Urinary bladder (tissue), 4 donors: Measurements from ENCODE around the gene TAF1B. TPM values are rescaled to one million over a fixed set of nuclear protein-coding genes. Genes with fewer than 3 reads are reported as not detected.

Source experiments
- DNase-seq: peaks from one replicate; pipeline ENCODE4 v3.0.0-alpha.2; 2015; ENCODE audit errors: extremely low spot score
- H3K27ac ChIP-seq: one replicate; pipeline ENCODE4 v1.5.1; 2013; ENCODE audit warnings: low read depth, mild to moderate bottlenecking, moderate library complexity
- H3K36me3 ChIP-seq: one replicate; pipeline ENCODE4 v1.6.1; 2013; ENCODE audit warnings: mild to moderate bottlenecking, moderate library complexity; ENCODE audit not compliant: insufficient read depth
- H3K4me1 ChIP-seq: one replicate; pipeline ENCODE4 v1.6.1; 2013; ENCODE audit warnings: mild to moderate bottlenecking, moderate library complexity; ENCODE audit not compliant: insufficient read depth
- H3K4me3 ChIP-seq: one replicate; pipeline ENCODE4 v1.5.1; 2013; ENCODE audit warnings: low read depth, low read length
- WGBS: extraction: QIAGEN DNeasy Blood & Tissue Kit; methylation state at CpG from one replicate; pipeline ENCODE4 v1.1.7; 2013; 5-methylcytosine and 5-hydroxymethylcytosine counted together
- polyA plus RNA-seq: library from polyadenylated mRNA; stranded (reverse); fragments of 200-250 nt; gene quantifications from one replicate; pipeline ENCODE4 v1.2.3, GENCODE V29; 2013
- total RNA-seq: library from RNA; depleted of rRNA; stranded (reverse); fragments of >200 nt; gene quantifications from one replicate; pipeline ENCODE4 v1.2.3, GENCODE V29; 2014
- donor health status: healthy with polysubstance abuse.
- donor health status: healthy.

Gene TAF1B
- total and polyA plus RNA-seq, 2 donors, result 7.5 to 53.4 TPM

DNA sequence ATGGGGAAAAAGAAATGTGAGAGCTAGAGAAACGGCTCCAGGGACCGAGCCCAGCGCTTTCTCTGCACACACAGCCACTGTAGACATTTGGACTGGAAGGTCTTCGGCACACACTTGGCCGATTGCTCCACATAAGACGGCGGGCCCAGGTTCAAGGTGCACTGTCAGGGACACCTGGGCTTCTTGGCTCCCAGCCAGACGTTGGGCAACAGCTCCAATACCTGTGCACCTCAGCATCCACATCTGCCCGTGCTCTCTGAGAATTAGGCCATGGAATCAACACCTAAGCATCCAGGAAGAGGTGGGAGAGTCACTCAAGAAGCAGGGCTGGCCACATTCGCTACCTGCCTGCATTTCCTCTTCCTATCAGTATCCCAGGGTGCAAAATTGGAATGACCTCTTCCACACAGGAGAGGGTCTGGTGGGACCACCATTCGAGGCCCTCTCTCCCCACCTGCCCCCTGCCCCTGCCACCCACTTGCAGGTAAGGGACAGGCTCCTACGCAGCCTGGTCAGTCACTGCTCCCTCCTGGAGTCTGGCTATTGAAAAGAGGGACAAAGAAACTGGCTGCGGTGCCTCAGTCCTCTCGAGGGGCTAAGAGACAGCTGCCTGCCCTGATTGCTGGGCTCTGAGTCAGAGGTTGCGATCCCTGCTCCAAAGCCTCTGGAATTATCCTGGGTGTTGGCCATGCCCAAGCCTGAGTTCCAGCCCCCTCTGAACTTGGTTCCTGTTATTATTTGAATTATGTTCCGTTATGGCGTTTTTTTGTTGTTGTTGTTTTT is 40.1 kb upstream of the TAF1B start:
- no peak overlapping the region for H3K4me3 ChIP-seq
- H3K4me1 ChIP-seq, result no peaks in the 10 kb centered on the region
- no peaks in the 10 kb centered on the region for H3K36me3 ChIP-seq
- H3K27ac ChIP-seq, result no peak overlapping the region
- no peak for DNase-seq
- WGBS, result 81% methylated on average over 17 of the region's 17 CpGs

- DNase-seq, result no peak
- no peaks in the 10 kb centered on the region for H3K36me3 ChIP-seq
- 53% methylated on average over 8 of the region's 8 CpGs for WGBS
- no peak overlapping the region for H3K27ac ChIP-seq
- H3K4me1 ChIP-seq, result no peaks in the 10 kb centered on the region
- no peak overlapping the region for H3K4me3 ChIP-seq
Observed at GRCh38 chr2:9805435-9806297, 37.6 kb upstream of the TAF1B start.

DNA sequence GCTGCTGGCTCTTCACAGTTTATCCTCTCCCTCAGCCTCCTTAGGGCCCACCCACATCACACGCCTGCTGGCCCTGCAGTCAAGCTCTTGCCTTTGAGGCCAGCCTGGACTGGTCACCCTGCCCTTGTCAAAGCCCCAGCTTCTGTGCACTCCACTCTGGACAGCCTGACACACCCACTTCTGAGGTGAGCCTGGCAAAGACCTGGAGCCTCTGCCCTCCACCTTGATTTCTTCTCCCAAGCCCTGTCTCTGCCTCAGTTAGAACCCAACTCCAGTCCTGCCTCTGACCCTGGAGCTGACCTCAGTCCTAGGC is 37.0 kb upstream of the TAF1B start:
- H3K27ac ChIP-seq, result no peak overlapping the region
- 86% methylated on average over 1 of the region's 1 CpG for WGBS
- DNase-seq, result no peak
- H3K36me3 ChIP-seq, result no peaks in the 10 kb centered on the region
- H3K4me1 ChIP-seq, result no peaks in the 10 kb centered on the region
- no peak overlapping the region for H3K4me3 ChIP-seq

- no peak overlapping the region for H3K27ac ChIP-seq
- WGBS, result 92% methylated on average over 12 of the region's 12 CpGs
- no peaks in the 10 kb centered on the region for H3K36me3 ChIP-seq
- H3K4me1 ChIP-seq, result no peaks in the 10 kb centered on the region
- DNase-seq, result no peak
- no peak overlapping the region for H3K4me3 ChIP-seq
Observed at GRCh38 chr2:9806656-9807055, 36.6 kb upstream of the TAF1B start.

DNA sequence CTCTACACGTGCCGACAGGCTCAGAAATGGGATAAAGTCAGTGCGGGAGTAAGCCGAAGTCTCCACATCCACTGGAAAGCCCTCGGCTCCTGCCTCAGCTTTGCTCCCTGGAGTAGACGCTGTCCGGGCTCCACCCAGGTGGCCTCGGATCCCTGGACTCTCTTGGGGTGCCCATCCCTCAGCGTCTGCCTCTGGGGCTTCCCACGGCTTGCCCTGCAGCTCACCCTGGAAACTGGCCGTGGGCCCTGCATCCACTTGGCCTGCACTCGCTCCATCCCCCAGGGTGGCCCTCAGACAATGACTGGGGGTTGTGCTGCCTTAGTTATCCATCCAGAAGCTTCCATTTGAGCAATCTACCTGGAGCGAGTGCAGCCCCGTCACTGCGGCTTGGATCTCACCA is 36.2 kb upstream of the TAF1B start:
- H3K27ac ChIP-seq, result no peak overlapping the region
- DNase-seq, result no peak
- H3K36me3 ChIP-seq, result no peaks in the 10 kb centered on the region
- H3K4me1 ChIP-seq, result no peaks in the 10 kb centered on the region
- no peak overlapping the region for H3K4me3 ChIP-seq
- 87% methylated on average over 15 of the region's 15 CpGs for WGBS

DNA sequence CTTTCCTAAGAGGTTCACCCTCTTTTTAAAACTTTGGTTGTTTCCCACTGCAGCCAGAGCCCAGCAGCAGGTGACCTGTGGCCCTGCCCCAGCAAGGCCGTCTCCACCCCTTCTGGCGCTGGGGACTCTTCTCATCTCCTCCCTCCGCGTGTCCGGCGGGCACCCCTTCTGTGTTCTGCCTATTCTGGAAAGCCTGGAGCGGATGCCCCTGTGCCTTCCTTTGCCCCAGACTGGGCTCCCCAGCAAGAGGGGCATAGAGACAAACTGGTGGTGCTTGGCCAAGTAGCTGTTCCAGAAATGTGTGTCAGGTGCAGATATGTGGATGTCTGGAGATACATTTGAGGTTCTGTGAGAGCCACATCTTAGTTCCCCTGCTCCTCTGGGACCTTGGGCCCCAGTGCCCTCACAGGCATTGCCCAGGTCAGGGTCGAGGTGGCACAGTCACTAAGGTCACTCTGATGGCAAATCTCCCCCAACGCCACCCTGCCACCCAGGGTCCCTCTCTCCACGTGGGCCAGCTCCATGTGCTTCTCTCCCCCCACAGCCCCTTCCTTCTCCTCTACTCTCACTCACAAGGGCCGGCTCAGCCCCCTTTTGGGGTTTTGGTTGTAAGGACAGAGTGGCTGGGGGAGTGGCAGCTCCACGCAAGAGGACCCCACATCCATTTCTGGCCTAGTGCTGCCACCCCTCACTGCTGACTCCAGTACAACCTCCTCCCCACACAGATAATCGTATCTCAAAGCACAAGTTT is 35.5 kb upstream of the TAF1B start:
- H3K4me1 ChIP-seq, result no peaks in the 10 kb centered on the region
- H3K36me3 ChIP-seq, result no peaks in the 10 kb centered on the region
- H3K4me3 ChIP-seq, result no peak overlapping the region
- H3K27ac ChIP-seq, result no peak overlapping the region
- WGBS, result 95% methylated on average over 13 of the region's 13 CpGs
- no peak for DNase-seq

DNA sequence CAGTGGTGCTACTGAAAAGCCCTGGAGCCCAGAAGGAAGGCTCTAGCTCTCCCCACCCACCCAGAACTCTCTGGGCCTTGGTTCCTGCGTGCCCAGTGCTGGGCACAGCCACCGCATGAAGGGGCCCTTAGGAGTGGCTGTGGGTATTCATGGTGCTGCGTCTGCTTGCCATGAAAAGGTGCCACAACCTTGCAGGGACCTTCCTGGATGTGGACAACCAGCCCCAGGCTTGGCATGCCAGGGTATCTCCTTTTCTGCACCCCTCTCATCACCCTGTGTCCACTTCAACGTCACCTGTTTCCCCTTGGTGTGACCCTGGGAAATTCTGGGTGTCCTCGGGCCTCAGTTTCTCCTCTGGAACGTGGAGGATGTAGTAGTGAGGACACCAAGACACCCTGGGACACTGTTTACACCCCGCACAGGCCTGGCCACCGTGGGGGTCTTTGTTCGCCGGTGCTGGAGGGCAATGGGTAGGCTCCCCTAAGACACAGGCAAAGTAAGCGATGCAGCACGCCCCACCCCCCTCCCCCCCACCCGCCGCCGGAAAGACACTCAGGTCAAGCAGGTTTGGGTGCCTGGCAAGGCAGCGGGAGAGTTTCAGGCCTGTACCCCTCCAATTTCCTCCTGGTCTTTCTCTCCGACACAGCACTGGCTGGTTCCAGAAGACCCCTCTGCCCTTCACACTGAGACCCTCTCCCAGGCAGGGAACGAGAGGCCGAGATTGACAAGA is 34.8 kb upstream of the TAF1B start:
- no peak overlapping the region for H3K4me3 ChIP-seq
- H3K36me3 ChIP-seq, result no peaks in the 10 kb centered on the region
- 82% methylated on average over 19 of the region's 19 CpGs for WGBS
- no peak for DNase-seq
- no peaks in the 10 kb centered on the region for H3K4me1 ChIP-seq
- H3K27ac ChIP-seq, result no peak overlapping the region

- 91% methylated on average over 4 of the region's 4 CpGs for WGBS
- peak; percentile 59 for DNase-seq
- no peaks in the 10 kb centered on the region for H3K4me1 ChIP-seq
- H3K27ac ChIP-seq, result no peak overlapping the region
- H3K4me3 ChIP-seq, result no peak overlapping the region
- no peaks in the 10 kb centered on the region for H3K36me3 ChIP-seq
Observed at GRCh38 chr2:9809064-9809356, 34.3 kb upstream of the TAF1B start.

GRCh38 chr2:9809448-9810088 is 33.7 kb upstream of the TAF1B start:
- H3K4me3 ChIP-seq, result no peak overlapping the region
- no peaks in the 10 kb centered on the region for H3K36me3 ChIP-seq
- DNase-seq, result no peak
- no peak overlapping the region for H3K27ac ChIP-seq
- H3K4me1 ChIP-seq, result no peaks in the 10 kb centered on the region
- WGBS, result 83% methylated on average over 15 of the region's 15 CpGs

DNA sequence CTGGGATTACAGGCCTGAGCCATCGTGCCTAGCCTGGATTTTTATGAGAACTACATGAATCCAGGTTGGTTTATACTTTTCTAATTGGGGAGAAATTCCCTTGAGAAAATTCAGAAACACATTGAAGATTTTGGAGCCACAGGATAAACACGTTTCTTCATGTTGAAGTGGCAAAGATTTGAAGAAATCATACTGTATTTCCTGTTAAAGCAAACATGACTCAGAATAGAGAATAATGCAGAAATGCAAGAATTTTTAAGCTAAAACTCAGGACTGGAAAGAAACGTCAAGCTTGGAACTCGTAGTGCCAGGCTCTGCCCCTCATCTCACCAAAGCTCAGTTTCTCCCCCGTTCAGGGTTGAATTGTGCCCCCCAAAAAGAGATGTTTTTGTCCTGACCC is 32.1 kb upstream of the TAF1B start:
- Histone ChIP-seq H3K27ac (no peak overlapping the region), H3K4me3 (no peak overlapping the region), H3K4me1 (no peaks in the 10 kb centered on the region), H3K36me3 (no peaks in the 10 kb centered on the region)
- DNase-seq, result no peak
- 79% methylated on average over 5 of the region's 5 CpGs for WGBS

DNA sequence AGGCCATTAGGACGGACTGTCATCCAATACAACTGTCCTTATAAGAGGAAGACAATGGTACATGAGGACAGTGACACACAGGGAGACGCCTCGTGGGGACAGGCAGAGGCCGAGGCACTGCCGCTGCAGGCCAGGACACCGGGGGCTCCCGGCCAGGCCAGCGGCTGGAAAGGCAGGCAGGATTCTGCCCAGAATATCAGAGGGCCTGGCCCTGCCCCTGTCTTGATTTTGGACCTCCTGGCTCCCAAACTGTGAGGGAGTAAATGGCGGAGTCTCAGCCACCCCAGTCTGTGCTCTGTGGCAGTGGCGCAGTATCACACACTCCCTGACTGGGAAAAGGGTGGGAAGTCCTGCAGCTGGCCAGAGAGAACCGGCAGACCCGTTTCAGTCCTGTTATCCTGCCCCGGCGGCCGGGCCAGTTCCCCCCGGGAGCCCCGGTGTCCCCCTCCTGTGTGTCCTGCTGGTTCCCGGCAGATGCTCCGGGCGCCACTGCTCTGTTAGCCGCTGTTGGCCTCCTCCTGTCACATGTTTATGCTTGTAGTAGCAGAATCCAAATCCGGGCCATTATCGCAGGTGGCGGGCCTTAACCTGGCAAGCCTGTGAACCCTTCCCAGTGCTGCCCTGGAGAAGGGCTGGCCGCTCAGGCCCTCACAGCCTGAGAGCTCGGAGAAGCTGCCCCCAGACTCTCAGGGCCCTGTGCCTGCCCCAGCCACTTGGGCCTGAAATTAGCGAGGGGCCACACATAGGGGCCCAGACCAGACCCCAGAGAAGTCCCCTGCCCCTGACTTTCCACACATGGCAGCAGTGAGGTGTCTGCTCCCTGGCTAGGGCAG is 31.4 kb upstream of the TAF1B start:
- no peak for DNase-seq
- 80% methylated on average over 27 of the region's 27 CpGs for WGBS
- Histone ChIP-seq H3K4me1 (no peaks in the 10 kb centered on the region), H3K36me3 (no peaks in the 10 kb centered on the region), H3K4me3 (no peak overlapping the region), H3K27ac (peak overlapping the region; percentile 24)

DNA sequence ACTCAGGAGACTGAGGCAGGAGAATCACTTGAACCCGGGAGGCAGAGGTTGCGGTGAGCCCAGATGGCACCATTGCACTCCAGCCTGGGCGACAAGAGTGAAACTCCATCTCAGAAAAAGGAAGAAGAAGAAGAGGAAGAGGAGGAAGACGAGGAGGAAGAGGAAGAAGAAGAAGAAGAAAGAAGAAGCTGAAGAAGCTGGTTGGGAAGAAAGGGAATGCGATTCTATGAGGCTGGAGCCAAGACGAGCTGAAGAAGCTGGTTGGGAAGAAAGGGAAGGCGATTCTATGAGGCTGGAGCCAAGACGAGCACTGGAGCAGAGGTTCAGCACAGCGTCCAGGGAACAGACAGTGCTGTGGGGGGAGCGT is 30.3 kb upstream of the TAF1B start:
- WGBS, result 81% methylated on average over 10 of the region's 10 CpGs
- H3K4me1 ChIP-seq, result no peaks in the 10 kb centered on the region
- H3K4me3 ChIP-seq, result no peak overlapping the region
- H3K36me3 ChIP-seq, result no peaks in the 10 kb centered on the region
- no peak overlapping the region for H3K27ac ChIP-seq
- no peak for DNase-seq
